CD14-positive monocyte (primary cell): ENCODE data around the gene ZNF277. TPM values are rescaled to one million over a fixed set of nuclear protein-coding genes. Genes with fewer than 3 reads are reported as not detected.

Experiments used
- DNase-seq, 3 donors: peaks; one replicate each; pipeline ENCODE4 v3.0.0-alpha.2; 2011 to 2022
- H2AFZ ChIP-seq: 2 replicates; pipeline ENCODE4 v1.6.0; 2012; ENCODE audit warnings: mild to moderate bottlenecking, low read depth, low read length, inconsistent platforms; ENCODE audit not compliant: insufficient read depth, poor library complexity, severe bottlenecking
- H3K27ac ChIP-seq, 2 donors: 1 replicate in 1 of 2; 2 replicates in 1 of 2; pipeline ENCODE4 v1.5.1; 2012 to 2013; ENCODE audit warnings: low read length in 2 of 2, control low read depth in 1 of 2, inconsistent platforms in 1 of 2, low read depth in 1 of 2, mild to moderate bottlenecking in 1 of 2
- H3K27me3 ChIP-seq, 2 donors: one replicate each; pipeline versions ENCODE4 v1.6.0 to v1.6.1; 2011 to 2013; ENCODE audit warnings: low read length in 2 of 2; ENCODE audit not compliant: control insufficient read depth in 2 of 2, insufficient read depth in 2 of 2
- H3K36me3 ChIP-seq, 2 donors: replicated peaks in 1 of 2; 1 replicate in 1 of 2; 2 replicates in 1 of 2; pipeline versions ENCODE4 v1.5.1 to v1.6.1; 2012 to 2013; ENCODE audit warnings: low read length in 2 of 2, control low read depth in 1 of 2, inconsistent platforms in 1 of 2, mild to moderate bottlenecking in 1 of 2; ENCODE audit not compliant: insufficient read depth in 2 of 2, control insufficient read depth in 1 of 2
- H3K4me1 ChIP-seq, 2 donors: 1 replicate in 1 of 2; 2 replicates in 1 of 2; pipeline versions ENCODE4 v1.5.1 to v1.6.1; 2012 to 2013; ENCODE audit warnings: low read length in 2 of 2, control low read depth in 1 of 2, inconsistent platforms in 1 of 2, mild to moderate bottlenecking in 1 of 2, moderate library complexity in 1 of 2; ENCODE audit not compliant: insufficient read depth in 2 of 2, control insufficient read depth in 1 of 2
- H3K4me2 ChIP-seq: replicated peaks from 2 replicates; pipeline ENCODE3; 2012; ENCODE audit warnings: low read length, moderate library complexity, mild to moderate bottlenecking; ENCODE audit not compliant: poor library complexity, severe bottlenecking; ENCODE audit errors: extremely low read depth
- H3K4me3 ChIP-seq, 3 experiments: fragments of 200-600 bp in 1 of 3; sonication (generic) in 1 of 3; replicated peaks in 1 of 3; 1 replicate in 2 of 3; 2 replicates in 1 of 3; pipeline ENCODE4 v1.5.1; 2011 to 2013; ENCODE audit warnings: low read length in 3 of 3, mild to moderate bottlenecking in 3 of 3, control low read depth in 2 of 3, low read depth in 2 of 3, inconsistent platforms in 1 of 3, moderate library complexity in 1 of 3
- H3K79me2 ChIP-seq: 2 replicates; pipeline ENCODE4 v1.6.0; 2012; ENCODE audit warnings: mild to moderate bottlenecking, control low read depth, inconsistent platforms, low read length, moderate library complexity; ENCODE audit not compliant: insufficient read depth
- H3K9ac ChIP-seq: 2 replicates; pipeline ENCODE4 v1.6.0; 2017; ENCODE audit warnings: low read length, mild to moderate bottlenecking; ENCODE audit not compliant: insufficient read depth, poor library complexity, severe bottlenecking
- H3K9me3 ChIP-seq, 2 donors: replicated peaks in 1 of 2; 1 replicate in 1 of 2; 2 replicates in 1 of 2; pipeline versions ENCODE4 v1.5.1 to v1.6.1; 2012 to 2013; ENCODE audit warnings: low read length in 2 of 2, control low read depth in 1 of 2; ENCODE audit not compliant: control insufficient read depth in 1 of 2, insufficient read depth in 1 of 2
- H4K20me1 ChIP-seq: 2 replicates; pipeline ENCODE4 v1.6.0; 2012; ENCODE audit warnings: mild to moderate bottlenecking, low read length, control low read depth, moderate library complexity; ENCODE audit not compliant: insufficient read depth
- H3K27ac Mint-ChIP-seq, 7 donors: one replicate each; pipeline ENCODE4 v1.8.0; 2020; ENCODE audit warnings: mild to moderate bottlenecking in 7 of 7, mixed read lengths in 7 of 7, moderate library complexity in 6 of 7, inconsistent platforms in 2 of 7
- H3K27me3 Mint-ChIP-seq, 3 donors: one replicate each; pipeline ENCODE4 v1.8.0; 2021 to 2022; ENCODE audit warnings: low read depth in 3 of 3, mild to moderate bottlenecking in 3 of 3, mixed read lengths in 3 of 3, moderate library complexity in 3 of 3, inconsistent platforms in 1 of 3
- H3K36me3 Mint-ChIP-seq, 2 donors: one replicate each; pipeline ENCODE4 v1.8.0; 2020; ENCODE audit warnings: mixed read lengths in 2 of 2, inconsistent platforms in 1 of 2, mild to moderate bottlenecking in 1 of 2
- H3K4me1 Mint-ChIP-seq: one replicate; pipeline ENCODE4 v1.8.0; 2020; ENCODE audit warnings: mild to moderate bottlenecking, mixed read lengths
- H3K4me3 Mint-ChIP-seq, 2 donors: one replicate each; pipeline ENCODE4 v1.8.0; 2020; ENCODE audit warnings: mild to moderate bottlenecking in 2 of 2, mixed read lengths in 2 of 2, moderate library complexity in 1 of 2
- H3K9me3 Mint-ChIP-seq, 7 donors: one replicate each; pipeline ENCODE4 v1.8.0; 2020 to 2022; ENCODE audit warnings: mixed read lengths in 7 of 7, mild to moderate bottlenecking in 6 of 7, moderate library complexity in 6 of 7, inconsistent platforms in 2 of 7
- CTCF ChIP-seq: fragments of 200-600 bp; IDR thresholded peaks from one replicate; pipeline ENCODE4 v1.8.0; 2022; ENCODE audit warnings: antibody characterized with exemption, mild to moderate bottlenecking
- WGBS: methylation state at CpG from one replicate; pipeline ENCODE4 v1.1.5; 2013; ENCODE audit warnings: missing lambda C conversion rate; ENCODE audit not compliant: insufficient coverage; 5-methylcytosine and 5-hydroxymethylcytosine counted together
- intact Hi-C, 2 donors: fragments of 100-400 bp; cut with micrococcal nuclease; formaldehyde crosslinking; loops; one replicate each; pipeline versions ENCODE4 v1.15.0 to v1.15.1; 2023
- polyA plus RNA-seq, 3 donors: library from polyadenylated mRNA; depleted of rRNA in 1 of 3; unstranded in 2 of 3; stranded (reverse) in 1 of 3; fragments of 300-500 nt in 2 of 3; fragments of >200 nt in 1 of 3; fragmentation: Illumina TruSeq in 2 of 3; gene quantifications; 1 replicate in 2 of 3; 2 replicates in 1 of 3; pipeline ENCODE4 v1.2.3, GENCODE V29; 2012 to 2021

Gene ZNF277
- polyA plus RNA-seq, 3 donors, result 17.5 to 20.7 (median 20.0) TPM

GRCh38 chr7:112371701-112372100, 165.2 kb downstream of the ZNF277 start:
- H3K4me3 Mint-ChIP-seq, result no peak overlapping the region
- Histone ChIP-seq H3K27ac (no peak overlapping the region), H3K4me3 (no peak overlapping the region), H3K9me3 (no peaks in the 10 kb centered on the region), H3K79me2 (no peaks in the 10 kb centered on the region), H3K4me1 (no peaks in the 10 kb centered on the region), H3K36me3 (no peaks in the 10 kb centered on the region), H4K20me1 (no peaks in the 10 kb centered on the region), H3K27me3 (peaks cover 0 to 2% of the 10 kb centered on the region in 2 donors), H3K9ac (no peak overlapping the region), H2AFZ (no peak overlapping the region), H3K4me2 (no peak overlapping the region)
- TF ChIP-seq CTCF, result no peak
- no peak for DNase-seq
- 100% methylated on average over 1 of the region's 2 CpGs for WGBS
- intact Hi-C loops, result no loop called here
- H3K4me1 Mint-ChIP-seq, result peaks cover 3% of the 10 kb centered on the region
- H3K27me3 Mint-ChIP-seq, result peaks cover 3 to 4% (median 3%) of the 10 kb centered on the region in 3 donors
- no peak overlapping the region for H3K27ac Mint-ChIP-seq
- peaks cover 0 to 2% (median 0%) of the 10 kb centered on the region in 7 donors for H3K9me3 Mint-ChIP-seq
- no peaks in the 10 kb centered on the region for H3K36me3 Mint-ChIP-seq

- H3K79me2 ChIP-seq, result no peaks in the 10 kb centered on the region
- H3K4me3 ChIP-seq, result no peak overlapping the region
- H3K9me3 ChIP-seq, result no peaks in the 10 kb centered on the region
- H3K36me3 Mint-ChIP-seq, result no peaks in the 10 kb centered on the region
- no peak overlapping the region for H2AFZ ChIP-seq
- no peak overlapping the region for H3K9ac ChIP-seq
- no peak overlapping the region for H3K27ac Mint-ChIP-seq
- no peaks in the 10 kb centered on the region for H4K20me1 ChIP-seq
- peaks cover 0 to 2% (median 0%) of the 10 kb centered on the region in 7 donors for H3K9me3 Mint-ChIP-seq
- no CpG with 5 or more reads among the region's 1 CpG for WGBS
- no peaks in the 10 kb centered on the region for H3K36me3 ChIP-seq
- intact Hi-C loops, result no loop called here
- TF ChIP-seq CTCF, result no peak
- H3K27me3 Mint-ChIP-seq, result peaks cover 3 to 4% (median 3%) of the 10 kb centered on the region in 3 donors
- peaks cover 0 to 2% of the 10 kb centered on the region in 2 donors for H3K27me3 ChIP-seq
- no peaks in the 10 kb centered on the region for H3K4me1 ChIP-seq
- H3K4me2 ChIP-seq, result no peak overlapping the region
- no peak for DNase-seq
- no peak overlapping the region for H3K4me3 Mint-ChIP-seq
- peaks cover 3% of the 10 kb centered on the region for H3K4me1 Mint-ChIP-seq
- no peak overlapping the region for H3K27ac ChIP-seq
Measured at GRCh38 chr7:112372101-112372500, 165.6 kb downstream of the ZNF277 start.
